Bone marrow (tissue), 2 donors: Measurements from ENCODE around the gene SYT2.
A peak's percentile ranks its signal among the peaks of the same experiment; 100 is the strongest.
"Not testable (repeated sequence)": the region's sequence is repeated elsewhere in the genome, so short reads cannot be mapped to it uniquely, and the experiment has no call there.

ENCODE experiments used
- DNase-seq, 2 donors: peaks; one replicate each; lab custom pipeline; 2025; lab: John Stamatoyannopoulos, UW

SYT2 gene

GRCh38 chr1:202710070-202711045 lies at the start of gene SYT2:
Gene SYT2 (minus strand): TSS chr1:202710454. CDS start chr1:202605772, 104,682 bp downstream.
- DNase-seq: no peak

- no peak for DNase-seq
Observed at GRCh38 chr1:202756391-202756790, 46.1 kb upstream of the SYT2 start.

GRCh38 chr1:202754293-202754692 lies 44.0 kb upstream of the SYT2 start:
- no peak for DNase-seq

- peak in 1 of 2 donors; percentile 40 for DNase-seq
Observed at GRCh38 chr1:202752774-202753173, 42.5 kb upstream of the SYT2 start.

- no peak for DNase-seq
Observed at GRCh38 chr1:202750761-202751160, 40.5 kb upstream of the SYT2 start.

- DNase-seq: no peak
Observed at GRCh38 chr1:202750024-202750423, 39.8 kb upstream of the SYT2 start.

- DNase-seq: no peak
Observed at GRCh38 chr1:202745323-202745888, 35.2 kb upstream of the SYT2 start.

- not testable (repeated sequence) for DNase-seq
Observed at GRCh38 chr1:202744770-202745169, 34.5 kb upstream of the SYT2 start.

GRCh38 chr1:202742496-202742895 lies 32.2 kb upstream of the SYT2 start:
- DNase-seq: no peak

GRCh38 chr1:202733251-202733650 lies 23.0 kb upstream of the SYT2 start:
- no peak for DNase-seq

- DNase-seq: no peak
Observed at GRCh38 chr1:202728951-202729350, 18.7 kb upstream of the SYT2 start.

- DNase-seq: no peak
Observed at GRCh38 chr1:202725526-202725925, 15.3 kb upstream of the SYT2 start.

GRCh38 chr1:202723708-202724107 lies 13.5 kb upstream of the SYT2 start:
- no peak for DNase-seq

- DNase-seq: not testable (repeated sequence)
Observed at GRCh38 chr1:202723046-202723445, 12.8 kb upstream of the SYT2 start.

GRCh38 chr1:202716654-202717053 lies 6.4 kb upstream of the SYT2 start:
- DNase-seq: no peak

- not testable (repeated sequence) for DNase-seq
Observed at GRCh38 chr1:202714202-202714601, 3.9 kb upstream of the SYT2 start.

- DNase-seq: no peak
Observed at GRCh38 chr1:202713110-202713509, 2.9 kb upstream of the SYT2 start.

- no peak for DNase-seq
Observed at GRCh38 chr1:202711949-202712635, 1.8 kb upstream of the SYT2 start.

GRCh38 chr1:202709276-202710041 lies 795 bp downstream of the SYT2 start:
- no peak for DNase-seq

GRCh38 chr1:202708456-202709275 lies 1.6 kb downstream of the SYT2 start:
- no peak for DNase-seq

- no peak for DNase-seq
Observed at GRCh38 chr1:202706851-202707250, 3.4 kb downstream of the SYT2 start.
